A673 (cell line): ENCODE data around the gene NBAS. TPM values are rescaled to one million over a fixed set of nuclear protein-coding genes. Genes with fewer than 3 reads are reported as not detected.

ENCODE experiments used
- BruUV-seq: library from RNA; stranded (reverse); fragments of 400-500 nt; replicated peaks from 2 replicates; lab custom pipeline; 2021; lab: Mats Ljungman, UMichigan
- CTCF ChIA-PET: fragments of 300-600 bp; sonication (Branson Sonifier 250); formaldehyde crosslinking; loops from one replicate; lab custom pipeline; 2022; ENCODE audit warnings: antibody characterized with exemption; lab: Charles Lee
- POLR2A ChIA-PET: fragments of 300-600 bp; sonication (Branson Sonifier 250); formaldehyde crosslinking; loops from one replicate; lab custom pipeline; 2022; ENCODE audit warnings: antibody characterized with exemption; ENCODE audit not compliant: low non-redundant PET; lab: Charles Lee
- DNase-seq: peaks from one replicate; pipeline ENCODE4 v3.0.0-alpha.2; 2015; ENCODE audit warnings: low spot score
- H3K27ac ChIP-seq: fragments of 200-600 bp; sonication (generic); 2 replicates; pipeline ENCODE4 v1.5.1; 2016; ENCODE audit warnings: mixed run types, low read depth, mild to moderate bottlenecking, mixed read lengths, antibody characterized with exemption, low read length; ENCODE audit not compliant: poor library complexity, severe bottlenecking
- H3K27me3 ChIP-seq: fragments of 200-600 bp; sonication (generic); replicated peaks from 2 replicates; pipeline ENCODE4 v1.6.1; 2017; ENCODE audit warnings: mixed run types, low read depth, mild to moderate bottlenecking, mixed read lengths, antibody characterized with exemption, low read length; ENCODE audit not compliant: insufficient read depth, poor library complexity
- H3K36me3 ChIP-seq: fragments of 200-600 bp; sonication (generic); 2 replicates; pipeline ENCODE4 v1.6.1; 2016; ENCODE audit warnings: mixed run types, mild to moderate bottlenecking, mixed read lengths, antibody characterized with exemption, low read length; ENCODE audit not compliant: insufficient read depth, poor library complexity, severe bottlenecking
- H3K4me1 ChIP-seq: fragments of 200-600 bp; sonication (generic); 2 replicates; pipeline ENCODE4 v1.6.1; 2017; ENCODE audit warnings: mixed run types, mild to moderate bottlenecking, mixed read lengths, antibody characterized with exemption, low read length; ENCODE audit not compliant: insufficient read depth, poor library complexity, severe bottlenecking
- H3K4me3 ChIP-seq: fragments of 200-600 bp; sonication (generic); 2 replicates; pipeline ENCODE4 v1.5.1; 2016; ENCODE audit warnings: low read depth, mixed run types, mild to moderate bottlenecking, mixed read lengths, low read length; ENCODE audit not compliant: poor library complexity, severe bottlenecking
- H3K9me3 ChIP-seq: fragments of 200-600 bp; sonication (generic); 2 replicates; pipeline ENCODE4 v1.6.1; 2016; ENCODE audit warnings: mixed run types, low read depth, mild to moderate bottlenecking, mixed read lengths, antibody characterized with exemption, low read length; ENCODE audit not compliant: poor library complexity, severe bottlenecking
- CTCF ChIP-seq: fragments of 300-800, 200-600 bp; sonication (generic); conservative IDR thresholded peaks from 2 replicates; pipeline ENCODE4 v1.5.1; 2017; ENCODE audit warnings: low read depth, mild to moderate bottlenecking, antibody characterized with exemption, low read length, moderate library complexity, mixed read lengths
- EZH2 ChIP-seq: fragments of 200-600 bp; sonication (generic); IDR thresholded peaks from 2 replicates; pipeline ENCODE4 v1.6.1; 2017; ENCODE audit warnings: borderline replicate concordance, low read depth, mild to moderate bottlenecking, mixed read lengths, antibody characterized with exemption, low read length; ENCODE audit not compliant: poor library complexity, severe bottlenecking
- intact Hi-C: fragments of 100-400 bp; cut with micrococcal nuclease; formaldehyde crosslinking; loops from one replicate; pipeline ENCODE4 v1.10.0; 2022; ENCODE audit not compliant: unreplicated experiment
- total RNA-seq: library from RNA; stranded (reverse); gene quantifications from 2 replicates; pipeline ENCODE4 v1.2.3, GENCODE V29; 2021

NBAS gene
- total RNA-seq, 1 experiment from 2014 or later: 38.7 TPM

GRCh38 chr2:15596968-15597367 is 35.8 kb upstream of the NBAS start:
- TF ChIP-seq CTCF (no peak), EZH2 (no peak)
- intact Hi-C loops: no loop called here
- H3K36me3 ChIP-seq: peaks cover 69% of the 10 kb centered on the region
- H3K27me3 ChIP-seq: no peaks in the 10 kb centered on the region
- no peak for DNase-seq
- CTCF ChIA-PET: no interaction called here
- H3K4me1 ChIP-seq: no peaks in the 10 kb centered on the region
- H3K9me3 ChIP-seq: no peaks in the 10 kb centered on the region
- no peak overlapping the region for H3K27ac ChIP-seq
- BruUV-seq: no TSS peak
- no peak overlapping the region for H3K4me3 ChIP-seq
- POLR2A ChIA-PET: no interaction called here

GRCh38 chr2:15596350-15596749 is 35.2 kb upstream of the NBAS start:
- intact Hi-C loops: no loop called here
- ChIA-PET CTCF (no interaction called here), POLR2A (no interaction called here)
- no peak overlapping the region for H3K27ac ChIP-seq
- H3K9me3 ChIP-seq: no peaks in the 10 kb centered on the region
- no peaks in the 10 kb centered on the region for H3K27me3 ChIP-seq
- DNase-seq: no peak
- H3K4me1 ChIP-seq: peaks cover under 1% of the 10 kb centered on the region
- no peak overlapping the region for H3K4me3 ChIP-seq
- no TSS peak for BruUV-seq
- peaks cover 63% of the 10 kb centered on the region for H3K36me3 ChIP-seq
- no peak for TF ChIP-seq CTCF
- no peak for TF ChIP-seq EZH2

GRCh38 chr2:15595936-15596335 is 34.8 kb upstream of the NBAS start:
- Histone ChIP-seq H3K27ac (no peak overlapping the region), H3K4me1 (peaks cover 4% of the 10 kb centered on the region), H3K4me3 (no peak overlapping the region), H3K36me3 (peaks cover 58% of the 10 kb centered on the region), H3K9me3 (no peaks in the 10 kb centered on the region), H3K27me3 (no peaks in the 10 kb centered on the region)
- CTCF ChIA-PET: no interaction called here
- POLR2A ChIA-PET: no interaction called here
- no peak for TF ChIP-seq CTCF
- TF ChIP-seq EZH2: no peak
- no TSS peak for BruUV-seq
- intact Hi-C loops: no loop called here
- DNase-seq: no peak
